Measurements from ENCODE around the gene COPS8. TPM values are rescaled to one million over a fixed set of nuclear protein-coding genes. Genes with fewer than 3 reads are reported as not detected.

COPS8 gene
- total RNA-seq, 4 donors from 2014 or later = 108 to 158 (median 120) TPM

DNA sequence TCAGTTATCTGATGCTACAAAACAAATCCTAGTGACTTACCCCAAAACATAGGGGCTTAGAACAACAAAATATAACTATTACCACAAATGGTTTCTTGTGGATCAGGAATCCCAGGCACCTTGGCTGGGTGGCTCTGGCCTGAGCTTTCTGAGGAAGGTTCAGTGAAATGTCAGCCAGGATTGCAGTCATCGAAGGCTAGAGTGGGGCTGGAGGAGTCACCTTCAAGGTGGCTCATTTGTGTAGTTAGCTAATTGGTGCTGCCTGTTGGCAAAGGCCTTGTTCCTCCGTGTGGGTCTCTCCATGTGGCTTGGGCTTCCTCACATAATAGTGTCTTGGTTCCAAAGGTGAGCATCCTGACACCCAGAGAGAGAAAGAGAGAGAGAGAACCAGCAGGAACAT is 57.4 kb downstream of the COPS8 start:
- H3K4me3 ChIP-seq = no peak overlapping the region
- WGBS, 2 donors (ENCODE audit: low coverage in 1 of 2) = 89 to 100% methylated on average over 1 to 2 of the region's 2 CpGs
- no peaks in the 10 kb centered on the region for H3K27me3 ChIP-seq
- ATAC-seq = no peak
- peak overlapping the region in 3 of 4 donors; percentile 53 to 60 (median 56) for H3K27ac ChIP-seq
- peaks cover 0 to 11% (median 0%) of the 10 kb centered on the region in 3 donors for H3K4me1 ChIP-seq
- TF ChIP-seq POLR2A (IDR thresholded peaks at IDR 0.05) = no peak
- H3K36me3 ChIP-seq = no peaks in the 10 kb centered on the region
- peaks cover 0 to 24% (median 0%) of the 10 kb centered on the region in 3 donors for H3K9me3 ChIP-seq

DNA sequence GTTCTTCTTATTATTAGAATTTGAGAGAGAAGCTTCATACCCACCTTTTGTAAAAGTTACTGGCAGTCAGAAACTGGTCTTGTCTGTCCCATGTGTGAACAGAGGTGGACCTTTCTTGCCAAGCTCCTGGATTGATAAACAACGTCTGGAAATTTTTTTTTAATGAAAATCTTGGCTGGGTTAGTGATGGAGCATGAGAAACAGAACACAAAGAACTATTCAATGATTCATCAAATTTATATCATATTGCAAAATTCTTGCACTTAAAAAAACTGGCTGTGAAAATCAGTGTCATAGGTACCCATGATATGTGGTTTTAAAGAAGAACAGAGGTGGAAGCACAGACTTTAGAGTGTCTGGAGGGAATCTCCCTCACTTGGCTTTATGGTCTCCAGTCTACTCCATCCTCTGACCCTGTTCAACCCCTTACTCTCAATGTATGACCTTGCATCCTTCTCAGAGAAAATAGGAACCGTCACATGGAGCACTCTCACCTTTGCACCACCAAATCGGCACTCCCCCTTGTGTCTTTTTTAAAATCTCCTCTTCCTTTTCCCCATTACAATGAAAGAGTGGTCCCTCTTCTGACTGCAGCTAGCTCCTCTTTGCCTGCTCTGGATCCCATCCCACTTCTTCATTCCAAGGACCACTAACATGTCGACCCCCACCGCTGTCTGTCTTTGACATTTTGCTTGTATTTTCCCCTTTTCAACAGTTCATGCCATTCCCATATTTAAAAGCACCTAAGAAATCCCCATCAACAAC is 58.2 kb downstream of the COPS8 start:
- peaks cover 0 to 11% (median 0%) of the 10 kb centered on the region in 3 donors for H3K4me1 ChIP-seq
- H3K27ac ChIP-seq = peak overlapping the region in 3 of 4 donors; percentile 53 to 60 (median 56)
- H3K4me3 ChIP-seq = no peak overlapping the region
- 68 to 78% methylated on average over 5 of the region's 5 CpGs for WGBS, 2 donors (ENCODE audit: low coverage in 1 of 2)
- peak; percentile 85 for ATAC-seq
- H3K9me3 ChIP-seq = peaks cover 0 to 25% (median 0%) of the 10 kb centered on the region in 3 donors
- no peaks in the 10 kb centered on the region for H3K36me3 ChIP-seq
- peak; percentile 65 for TF ChIP-seq POLR2AphosphoS5 (IDR thresholded peaks at IDR 0.05)
- TF ChIP-seq, protein P1, sequence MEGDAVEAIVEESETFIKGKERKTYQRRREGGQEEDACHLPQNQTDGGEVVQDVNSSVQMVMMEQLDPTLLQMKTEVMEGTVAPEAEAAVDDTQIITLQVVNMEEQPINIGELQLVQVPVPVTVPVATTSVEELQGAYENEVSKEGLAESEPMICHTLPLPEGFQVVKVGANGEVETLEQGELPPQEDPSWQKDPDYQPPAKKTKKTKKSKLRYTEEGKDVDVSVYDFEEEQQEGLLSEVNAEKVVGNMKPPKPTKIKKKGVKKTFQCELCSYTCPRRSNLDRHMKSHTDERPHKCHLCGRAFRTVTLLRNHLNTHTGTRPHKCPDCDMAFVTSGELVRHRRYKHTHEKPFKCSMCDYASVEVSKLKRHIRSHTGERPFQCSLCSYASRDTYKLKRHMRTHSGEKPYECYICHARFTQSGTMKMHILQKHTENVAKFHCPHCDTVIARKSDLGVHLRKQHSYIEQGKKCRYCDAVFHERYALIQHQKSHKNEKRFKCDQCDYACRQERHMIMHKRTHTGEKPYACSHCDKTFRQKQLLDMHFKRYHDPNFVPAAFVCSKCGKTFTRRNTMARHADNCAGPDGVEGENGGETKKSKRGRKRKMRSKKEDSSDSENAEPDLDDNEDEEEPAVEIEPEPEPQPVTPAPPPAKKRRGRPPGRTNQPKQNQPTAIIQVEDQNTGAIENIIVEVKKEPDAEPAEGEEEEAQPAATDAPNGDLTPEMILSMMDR (IDR thresholded peaks at IDR 0.05) = no peak
- H3K27me3 ChIP-seq = no peaks in the 10 kb centered on the region

DNA sequence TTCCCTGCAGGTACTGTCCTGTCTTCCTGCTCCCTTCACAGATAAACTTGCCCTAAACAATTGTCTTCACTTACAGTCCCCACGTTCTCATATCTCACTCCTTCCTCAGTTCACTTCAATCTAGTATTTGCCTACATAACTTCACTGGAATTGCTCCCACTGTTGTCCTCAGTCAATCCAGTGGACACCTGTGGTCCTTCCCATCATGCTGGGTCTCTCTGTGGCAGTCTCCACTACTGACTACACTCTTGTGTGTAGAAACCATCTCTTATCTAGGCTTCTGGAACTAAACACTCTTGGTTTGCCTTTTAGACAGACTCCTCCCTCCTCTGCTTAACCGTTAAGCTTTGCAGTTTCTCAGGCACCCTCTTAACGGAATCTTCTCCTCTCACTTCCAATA is 58.8 kb downstream of the COPS8 start:
- Histone ChIP-seq H3K4me1 (peaks cover 0 to 17% (median 0%) of the 10 kb centered on the region in 3 donors), H3K9me3 (peaks cover 0 to 25% (median 0%) of the 10 kb centered on the region in 3 donors), H3K27ac (peak overlapping the region in 2 of 4 donors; percentile 22 to 44), H3K27me3 (no peaks in the 10 kb centered on the region), H3K36me3 (no peaks in the 10 kb centered on the region), H3K4me3 (no peak overlapping the region)
- TF ChIP-seq POLR2A (IDR thresholded peaks at IDR 0.05) (no peak), POLR2AphosphoS5 (IDR thresholded peaks at IDR 0.05) (no peak), EP300 (IDR thresholded peaks at IDR 0.05) (no peak)
- TF ChIP-seq, protein P1 (IDR thresholded peaks at IDR 0.05) = no peak
- WGBS, 2 donors (ENCODE audit: low coverage in 1 of 2) = 88 to 100% methylated on average over 1 to 2 of the region's 3 CpGs
- no peak for ATAC-seq

DNA sequence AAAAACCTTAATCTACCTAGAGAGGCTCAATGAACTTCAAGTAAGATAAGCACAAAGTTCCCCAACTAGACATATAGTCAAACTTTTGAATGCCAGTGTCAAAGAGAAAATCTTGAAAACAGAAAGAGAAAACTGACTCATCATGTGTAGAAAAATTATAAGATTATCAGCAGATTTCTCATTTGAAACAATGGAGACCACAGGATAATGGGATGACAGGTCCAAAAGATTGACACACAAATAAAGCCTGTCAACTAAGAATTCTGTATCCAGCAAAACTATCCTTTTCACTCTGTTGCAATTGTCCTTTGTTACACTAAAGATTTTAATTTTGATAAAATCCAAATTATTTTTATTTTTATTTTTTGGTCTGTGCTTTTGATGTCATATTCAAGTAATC is 61.6 kb downstream of the COPS8 start:
- peaks cover 0 to 20% (median 0%) of the 10 kb centered on the region in 3 donors for H3K4me1 ChIP-seq
- H3K27ac ChIP-seq = no peak overlapping the region
- no peak for TF ChIP-seq POLR2A (IDR thresholded peaks at IDR 0.05)
- TF ChIP-seq POLR2AphosphoS5 (IDR thresholded peaks at IDR 0.05) = no peak
- TF ChIP-seq, protein P1 (IDR thresholded peaks at IDR 0.05) = no peak
- no peak for TF ChIP-seq EP300 (IDR thresholded peaks at IDR 0.05)
- peaks cover 0 to 25% (median 0%) of the 10 kb centered on the region in 3 donors for H3K9me3 ChIP-seq
- no peak overlapping the region for H3K4me3 ChIP-seq
- H3K36me3 ChIP-seq = no peaks in the 10 kb centered on the region
- ATAC-seq = no peak
- H3K27me3 ChIP-seq = no peaks in the 10 kb centered on the region

DNA sequence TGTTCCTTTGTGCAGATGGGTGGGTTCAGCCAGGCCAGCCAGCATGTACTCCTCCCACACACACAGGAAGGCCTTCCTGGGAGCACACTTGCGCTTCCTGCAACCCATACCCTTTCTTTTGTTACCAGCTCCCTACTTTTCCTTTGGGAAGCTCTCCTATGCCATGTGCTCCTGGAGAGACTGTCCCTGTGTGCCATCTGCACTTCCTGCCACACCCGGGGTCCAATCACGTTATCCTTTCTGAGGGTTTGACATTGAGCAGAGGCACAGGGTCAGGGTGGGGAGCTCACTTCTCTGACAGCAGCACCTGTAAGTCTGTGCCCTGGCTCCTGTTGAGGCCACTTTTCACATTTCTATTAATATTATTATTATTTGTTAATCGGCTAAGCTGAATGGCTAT is 62.9 kb downstream of the COPS8 start:
- TF ChIP-seq POLR2AphosphoS5 (IDR thresholded peaks at IDR 0.05) = no peak
- TF ChIP-seq, protein P1 (IDR thresholded peaks at IDR 0.05) = no peak
- no peak for TF ChIP-seq EP300 (IDR thresholded peaks at IDR 0.05)
- no peak for TF ChIP-seq POLR2A (IDR thresholded peaks at IDR 0.05)
- Histone ChIP-seq H3K27me3 (no peaks in the 10 kb centered on the region), H3K4me1 (peaks cover 0 to 13% (median 0%) of the 10 kb centered on the region in 3 donors), H3K36me3 (no peaks in the 10 kb centered on the region), H3K4me3 (no peak overlapping the region), H3K27ac (no peak overlapping the region), H3K9me3 (peaks cover 0 to 25% (median 0%) of the 10 kb centered on the region in 3 donors)
- ATAC-seq = no peak
- WGBS, 2 donors (ENCODE audit: low coverage in 1 of 2) = 83 to 100% methylated on average over 1 to 4 of the region's 4 CpGs

All from gastroesophageal sphincter (tissue), 4 donors.